Activated CD8-positive, alpha-beta T cell treated with anti-CD3 and anti-CD28 coated beads for 36 hours (primary cell): ENCODE results near the gene GRB14. TPM values are rescaled to one million over a fixed set of nuclear protein-coding genes. Genes with fewer than 3 reads are reported as not detected.

ENCODE experiments used
- ATAC-seq: fragments of 200-7000 bp; cut with Tn5 transposase; one replicate; pipeline ENCODE4 v1.10.0; 2021; ENCODE audit warnings: mild to moderate bottlenecking, moderate library complexity
- CTCF ChIA-PET: fragments of 350-600 bp; sonication (Branson Sonifier 250); formaldehyde crosslinking; loops from one replicate; lab custom pipeline; 2021; ENCODE audit warnings: antibody characterized with exemption; lab: Charles Lee
- POLR2A ChIA-PET: fragments of 350-600 bp; sonication (Branson Sonifier 250); formaldehyde crosslinking; loops from one replicate; lab custom pipeline; 2021; ENCODE audit warnings: antibody characterized with exemption; lab: Charles Lee
- DNase-seq: peaks from one replicate; pipeline ENCODE4 v3.0.0-alpha.2; 2020
- H3K27ac Mint-ChIP-seq: one replicate; pipeline ENCODE4 v1.8.0; 2021; ENCODE audit warnings: mild to moderate bottlenecking, mixed read lengths
- H3K27me3 Mint-ChIP-seq: one replicate; pipeline ENCODE4 v1.8.0; 2021; ENCODE audit warnings: mixed read lengths
- H3K36me3 Mint-ChIP-seq: one replicate; pipeline ENCODE4 v1.8.0; 2021; ENCODE audit warnings: low read depth, mixed read lengths
- H3K4me1 Mint-ChIP-seq: one replicate; pipeline ENCODE4 v1.8.0; 2021; ENCODE audit warnings: low read depth, mixed read lengths
- H3K4me3 Mint-ChIP-seq: one replicate; pipeline ENCODE4 v1.8.0; 2021; ENCODE audit warnings: mild to moderate bottlenecking, moderate library complexity, mixed read lengths
- H3K9me3 Mint-ChIP-seq: one replicate; pipeline ENCODE4 v1.8.0; 2021; ENCODE audit warnings: mixed read lengths
- intact Hi-C: fragments of 100-400 bp; cut with micrococcal nuclease; formaldehyde crosslinking; loops from one replicate; pipeline ENCODE4 v1.10.0; 2022
- total RNA-seq, 2 experiments: library from RNA; stranded (reverse); gene quantifications; one replicate each; pipeline ENCODE4 v1.2.3, GENCODE V29; 2021
- TF ChIP-seq, protein P1 (sequence below): fragments of 200-600 bp; IDR thresholded peaks from one replicate; pipeline ENCODE4 v1.8.0; 2022; ENCODE audit warnings: antibody characterized with exemption, mild to moderate bottlenecking

GRB14 gene
- total RNA-seq, 2 experiments from 2014 or later, result not detected

DNA sequence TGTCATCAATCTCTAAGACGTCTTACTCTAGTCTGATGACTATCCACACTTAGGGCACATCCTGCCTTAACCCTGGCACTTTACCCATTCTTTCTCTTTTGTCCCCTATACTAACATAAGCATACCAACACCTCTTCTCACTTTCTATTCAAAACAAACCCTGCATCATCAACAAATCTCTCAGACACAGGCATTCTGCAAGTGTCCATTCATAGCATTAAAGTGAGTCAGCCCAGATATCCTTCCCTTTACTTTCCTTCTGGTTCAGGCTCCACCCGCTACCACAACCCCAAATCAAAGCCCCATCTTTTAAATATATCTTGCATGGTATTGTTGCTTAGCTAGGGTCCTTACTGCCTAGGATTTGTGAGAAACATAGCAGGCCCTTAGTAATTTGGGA is 3.8 kb downstream of the GRB14 start:
- no peaks in the 10 kb centered on the region for H3K36me3 Mint-ChIP-seq
- no peak overlapping the region for H3K4me3 Mint-ChIP-seq
- ChIA-PET CTCF (interaction anchor here (0.6 kb wide), 1 partner anchor 58 kb away, joined by 3 read pairs; no protein-coding TSS in a partner anchor), POLR2A (no interaction called here)
- ATAC-seq, result no peak
- H3K27ac Mint-ChIP-seq, result no peak overlapping the region
- peaks cover 23% of the 10 kb centered on the region for H3K27me3 Mint-ChIP-seq
- DNase-seq, result no peak
- TF ChIP-seq, protein P1, sequence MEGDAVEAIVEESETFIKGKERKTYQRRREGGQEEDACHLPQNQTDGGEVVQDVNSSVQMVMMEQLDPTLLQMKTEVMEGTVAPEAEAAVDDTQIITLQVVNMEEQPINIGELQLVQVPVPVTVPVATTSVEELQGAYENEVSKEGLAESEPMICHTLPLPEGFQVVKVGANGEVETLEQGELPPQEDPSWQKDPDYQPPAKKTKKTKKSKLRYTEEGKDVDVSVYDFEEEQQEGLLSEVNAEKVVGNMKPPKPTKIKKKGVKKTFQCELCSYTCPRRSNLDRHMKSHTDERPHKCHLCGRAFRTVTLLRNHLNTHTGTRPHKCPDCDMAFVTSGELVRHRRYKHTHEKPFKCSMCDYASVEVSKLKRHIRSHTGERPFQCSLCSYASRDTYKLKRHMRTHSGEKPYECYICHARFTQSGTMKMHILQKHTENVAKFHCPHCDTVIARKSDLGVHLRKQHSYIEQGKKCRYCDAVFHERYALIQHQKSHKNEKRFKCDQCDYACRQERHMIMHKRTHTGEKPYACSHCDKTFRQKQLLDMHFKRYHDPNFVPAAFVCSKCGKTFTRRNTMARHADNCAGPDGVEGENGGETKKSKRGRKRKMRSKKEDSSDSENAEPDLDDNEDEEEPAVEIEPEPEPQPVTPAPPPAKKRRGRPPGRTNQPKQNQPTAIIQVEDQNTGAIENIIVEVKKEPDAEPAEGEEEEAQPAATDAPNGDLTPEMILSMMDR, result no peak
- H3K9me3 Mint-ChIP-seq, result no peaks in the 10 kb centered on the region
- peaks cover 3% of the 10 kb centered on the region for H3K4me1 Mint-ChIP-seq
- intact Hi-C loops, result no loop called here

DNA sequence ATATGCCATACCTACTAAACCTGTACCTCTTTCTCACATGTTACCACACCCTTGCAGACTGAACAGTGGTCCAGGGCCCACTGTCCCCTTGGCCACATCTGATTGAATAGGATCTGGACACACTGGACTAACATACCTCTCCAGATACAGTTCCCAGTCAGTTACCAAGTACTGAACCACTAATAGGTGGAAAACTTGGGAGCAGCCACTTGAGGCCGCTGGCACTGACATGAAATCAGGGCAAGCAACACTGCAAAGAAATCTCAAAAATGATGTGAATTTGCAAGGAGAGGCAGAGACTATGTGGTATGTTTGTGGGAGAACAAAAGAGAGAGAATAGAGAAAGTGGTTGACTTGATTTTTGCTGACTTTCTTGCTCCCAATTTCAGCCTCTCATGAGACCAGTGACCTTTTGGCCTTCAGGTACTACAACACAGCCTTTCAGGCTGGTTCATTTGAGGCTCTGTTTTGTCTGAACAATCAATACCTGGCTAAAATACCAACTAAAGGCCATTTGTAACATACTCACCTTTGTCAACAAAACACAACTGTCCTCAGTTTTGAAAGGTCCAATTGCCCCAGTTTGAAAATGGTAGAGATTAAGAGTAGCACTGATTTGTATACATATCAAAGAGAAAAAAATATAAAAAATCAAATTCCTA is 7.8 kb downstream of the GRB14 start:
- TF ChIP-seq, protein P1, result no peak
- H3K4me3 Mint-ChIP-seq, result no peak overlapping the region
- no peak for ATAC-seq
- no peaks in the 10 kb centered on the region for H3K4me1 Mint-ChIP-seq
- no peaks in the 10 kb centered on the region for H3K36me3 Mint-ChIP-seq
- intact Hi-C loops, result no loop called here
- ChIA-PET CTCF (no interaction called here), POLR2A (no interaction called here)
- no peak for DNase-seq
- no peaks in the 10 kb centered on the region for H3K9me3 Mint-ChIP-seq
- H3K27me3 Mint-ChIP-seq, result peaks cover 2% of the 10 kb centered on the region
- H3K27ac Mint-ChIP-seq, result no peak overlapping the region

DNA sequence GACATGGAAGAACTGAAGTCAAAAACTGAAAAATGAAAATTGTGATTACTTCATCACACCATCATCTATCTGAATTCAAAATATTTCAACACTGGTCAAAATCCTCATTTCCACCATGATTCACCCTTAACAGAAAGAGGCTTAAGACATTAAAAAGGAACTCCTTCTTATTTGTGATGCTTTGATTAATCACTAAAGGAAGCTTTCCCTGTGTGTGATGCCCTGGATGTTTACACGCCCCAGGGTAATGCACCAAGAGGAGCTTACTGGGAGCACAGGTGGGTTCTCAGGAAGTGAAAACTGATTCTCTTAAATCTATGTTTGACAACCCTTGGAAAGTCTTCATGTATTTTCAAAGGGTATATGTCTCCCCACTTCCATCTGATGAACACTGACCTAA is 11.5 kb downstream of the GRB14 start:
- DNase-seq (no peak), ATAC-seq (no peak)
- CTCF ChIA-PET, result no interaction called here
- Mint-ChIP-seq H3K36me3 (no peaks in the 10 kb centered on the region), H3K4me1 (no peaks in the 10 kb centered on the region), H3K27me3 (no peaks in the 10 kb centered on the region), H3K4me3 (no peak overlapping the region), H3K27ac (no peak overlapping the region), H3K9me3 (no peaks in the 10 kb centered on the region)
- POLR2A ChIA-PET, result no interaction called here
- intact Hi-C loops, result no loop called here
- TF ChIP-seq, protein P1, result no peak

DNA sequence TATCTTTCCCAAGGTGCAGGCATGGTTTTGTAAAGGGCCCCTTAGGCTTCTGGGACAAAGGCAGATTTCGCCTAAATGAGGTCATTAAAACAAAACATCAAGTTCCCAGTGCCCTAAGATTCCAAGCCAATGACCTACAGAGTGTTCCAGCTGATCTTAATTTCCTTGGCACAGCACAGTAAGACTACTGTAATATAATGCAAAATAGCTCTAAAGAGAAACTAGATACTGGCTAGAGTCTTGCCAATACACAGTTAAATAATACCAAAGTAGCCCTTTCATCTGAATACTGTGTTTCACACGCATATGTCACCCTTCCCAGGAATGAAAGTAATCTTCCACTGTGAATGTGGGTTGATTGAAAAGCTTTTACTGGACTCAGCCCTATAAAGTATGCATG is 14.7 kb downstream of the GRB14 start:
- ChIA-PET POLR2A (no interaction called here), CTCF (no interaction called here)
- H3K4me1 Mint-ChIP-seq, result no peaks in the 10 kb centered on the region
- H3K27ac Mint-ChIP-seq, result no peak overlapping the region
- H3K9me3 Mint-ChIP-seq, result no peaks in the 10 kb centered on the region
- no peaks in the 10 kb centered on the region for H3K36me3 Mint-ChIP-seq
- H3K4me3 Mint-ChIP-seq, result no peak overlapping the region
- intact Hi-C loops, result no loop called here
- H3K27me3 Mint-ChIP-seq, result no peaks in the 10 kb centered on the region
- DNase-seq (no peak), ATAC-seq (no peak)
- TF ChIP-seq, protein P1, result no peak

DNA sequence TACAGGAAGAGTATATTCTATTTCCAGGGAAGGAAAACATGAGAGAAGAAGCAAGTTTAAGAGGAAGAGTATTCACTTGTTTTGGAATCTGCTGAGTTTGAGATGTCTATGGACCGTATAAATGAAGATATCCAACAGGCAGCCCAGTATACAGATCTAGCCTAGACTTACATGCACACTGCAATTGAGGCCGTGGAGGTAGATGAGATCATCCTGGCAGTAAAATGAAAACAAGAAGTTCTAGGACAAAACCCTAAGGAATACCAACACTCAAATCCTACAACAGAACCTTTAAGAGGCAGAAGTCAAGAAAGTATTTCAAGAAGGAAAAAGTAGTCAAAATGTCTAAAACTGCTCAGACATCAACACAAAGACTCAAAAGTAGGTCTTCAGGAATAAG is 16.0 kb downstream of the GRB14 start:
- Mint-ChIP-seq H3K27ac (no peak overlapping the region), H3K4me1 (no peaks in the 10 kb centered on the region), H3K27me3 (no peaks in the 10 kb centered on the region), H3K36me3 (no peaks in the 10 kb centered on the region), H3K4me3 (no peak overlapping the region), H3K9me3 (no peaks in the 10 kb centered on the region)
- ChIA-PET CTCF (no interaction called here), POLR2A (no interaction called here)
- intact Hi-C loops, result no loop called here
- TF ChIP-seq, protein P1, result no peak
- DNase-seq (no peak), ATAC-seq (no peak)
